SJCRH30 (cell line): ENCODE measurements around the gene IRGC. TPM values are rescaled to one million over a fixed set of nuclear protein-coding genes. Genes with fewer than 3 reads are reported as not detected.

Experiments
- DNase-seq, 2 experiments: peaks; one replicate each; pipeline ENCODE4 v3.0.0-alpha.2; 2015 to 2020
- H3K27ac ChIP-seq: fragments of 250-450 bp; sonication (Bioruptor Pico); 2 replicates; pipeline ENCODE4 v1.5.1; 2020; ENCODE audit warnings: mild to moderate bottlenecking, moderate library complexity
- H3K27me3 ChIP-seq: fragments of 250-450 bp; sonication (Bioruptor Pico); 2 replicates; pipeline ENCODE4 v1.5.1; 2020; ENCODE audit warnings: mild to moderate bottlenecking, moderate library complexity
- H3K36me3 ChIP-seq: fragments of 250-450 bp; sonication (Bioruptor Pico); 2 replicates; pipeline ENCODE4 v1.5.1; 2020; ENCODE audit warnings: mild to moderate bottlenecking, moderate library complexity
- H3K4me1 ChIP-seq: fragments of 250-450 bp; sonication (Bioruptor Pico); 2 replicates; pipeline ENCODE4 v1.5.1; 2020; ENCODE audit warnings: mild to moderate bottlenecking, moderate library complexity
- H3K4me3 ChIP-seq: fragments of 250-450 bp; sonication (Bioruptor Pico); 2 replicates; pipeline ENCODE4 v1.5.1; 2020; ENCODE audit warnings: mild to moderate bottlenecking, moderate library complexity
- H3K9me3 ChIP-seq: fragments of 250-450 bp; sonication (Bioruptor Pico); replicated peaks from 2 replicates; pipeline ENCODE4 v1.5.1; 2020; ENCODE audit warnings: mild to moderate bottlenecking, moderate library complexity
- total RNA-seq: library from RNA; depleted of rRNA; stranded (reverse); fragments of >200 nt; shearing (Covaris generic); gene quantifications from 2 replicates; pipeline ENCODE4 v1.2.3, GENCODE V29; 2014

IRGC gene
- total RNA-seq, 1 experiment from 2014 or later = not detected

DNA sequence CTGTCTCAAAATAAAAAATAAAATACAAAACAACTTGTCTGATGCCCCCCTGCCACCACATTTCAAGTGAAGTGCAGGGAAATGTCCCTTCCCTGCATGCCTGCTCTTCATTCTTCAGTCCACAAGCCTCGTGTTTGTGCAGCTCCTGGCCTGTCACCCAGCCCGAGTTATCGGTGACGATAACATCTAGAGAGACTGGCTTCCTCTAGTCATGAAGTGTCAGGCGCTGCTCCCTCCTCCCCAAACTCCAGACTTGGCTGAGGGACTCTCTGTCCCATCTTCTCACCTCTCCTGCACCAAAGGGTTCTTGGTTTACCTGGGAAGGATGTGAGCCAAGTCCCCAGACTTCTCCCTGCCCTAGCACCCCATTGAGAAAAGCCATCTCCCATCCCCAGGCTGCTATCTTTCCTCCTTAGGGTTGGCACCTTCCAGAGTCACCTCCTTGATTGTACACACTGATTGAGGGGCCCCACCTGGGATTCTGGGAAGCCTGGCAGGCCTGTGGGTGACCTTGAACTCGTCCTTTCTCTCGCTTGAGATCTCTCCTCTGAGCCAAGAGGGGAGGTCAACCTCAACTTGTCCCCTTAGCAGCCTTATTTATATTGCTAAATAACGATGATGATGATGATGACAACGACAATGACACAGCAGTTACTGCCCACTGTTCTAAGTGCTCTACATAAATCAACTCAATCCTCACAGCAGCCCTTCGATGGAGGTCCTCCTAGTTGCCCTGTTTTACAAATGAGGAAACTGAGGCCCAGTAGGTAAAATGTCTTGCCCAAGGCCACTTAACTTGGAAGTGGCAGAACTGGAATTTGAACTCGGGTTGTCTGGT, 32.8 kb upstream of the IRGC start:
- Histone ChIP-seq H3K4me1 (peaks cover 4% of the 10 kb centered on the region; the same call in 1 of the 2 replicates), H3K4me3 (no peak overlapping the region), H3K27ac (no peak overlapping the region), H3K27me3 (no peaks in the 10 kb centered on the region), H3K36me3 (no peaks in the 10 kb centered on the region), H3K9me3 (no peaks in the 10 kb centered on the region)
- DNase-seq = no peak

DNA sequence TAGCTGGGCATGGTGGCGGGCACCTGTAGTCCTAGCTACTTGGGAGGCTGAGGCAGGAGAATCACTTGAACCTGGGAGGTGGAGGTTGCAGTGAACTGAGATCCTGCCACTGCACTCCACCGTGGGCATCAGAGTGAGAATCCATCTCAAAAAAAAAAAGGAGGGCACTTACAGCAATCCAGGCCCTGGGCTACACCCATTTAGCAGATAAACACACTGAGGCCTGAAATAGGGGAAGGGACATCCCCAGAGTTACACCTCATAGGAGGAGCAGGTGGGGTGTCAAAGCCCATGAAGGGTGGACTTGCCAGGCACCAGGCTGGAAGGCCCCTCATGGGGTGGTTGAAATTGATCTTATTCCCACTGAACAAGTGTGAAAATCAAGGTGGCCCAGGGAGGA, 32.0 kb upstream of the IRGC start:
- H3K4me3 ChIP-seq = no peak overlapping the region
- no peak overlapping the region for H3K27ac ChIP-seq
- H3K27me3 ChIP-seq = no peaks in the 10 kb centered on the region
- peaks cover 4% of the 10 kb centered on the region; the same call in 1 of the 2 replicates for H3K4me1 ChIP-seq
- no peaks in the 10 kb centered on the region for H3K36me3 ChIP-seq
- H3K9me3 ChIP-seq = no peaks in the 10 kb centered on the region
- DNase-seq = no peak

DNA sequence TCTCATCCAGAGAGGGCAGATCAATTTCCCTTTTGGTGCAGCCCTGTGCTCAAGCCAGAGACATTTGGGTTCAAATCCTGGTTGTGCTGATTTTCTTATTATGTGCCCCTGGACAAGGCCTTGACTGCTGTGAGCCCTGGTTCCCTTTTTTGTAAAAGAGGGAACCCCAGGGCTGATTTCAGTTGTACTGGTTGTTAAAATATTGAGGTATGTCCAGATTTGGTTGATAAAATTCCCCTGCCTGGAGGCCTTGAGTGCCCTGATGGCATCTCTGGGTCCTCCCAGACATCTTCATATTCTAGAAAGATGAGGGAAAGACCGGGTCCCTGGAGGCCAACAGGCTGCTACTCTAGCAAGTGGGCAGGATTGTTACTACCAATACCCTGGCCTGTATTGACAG, 31.6 kb upstream of the IRGC start:
- no peak overlapping the region for H3K27ac ChIP-seq
- no peaks in the 10 kb centered on the region for H3K9me3 ChIP-seq
- no peaks in the 10 kb centered on the region for H3K27me3 ChIP-seq
- H3K4me3 ChIP-seq = no peak overlapping the region
- no peak for DNase-seq
- H3K4me1 ChIP-seq = peaks cover 4% of the 10 kb centered on the region; the same call in 1 of the 2 replicates
- no peaks in the 10 kb centered on the region for H3K36me3 ChIP-seq

DNA sequence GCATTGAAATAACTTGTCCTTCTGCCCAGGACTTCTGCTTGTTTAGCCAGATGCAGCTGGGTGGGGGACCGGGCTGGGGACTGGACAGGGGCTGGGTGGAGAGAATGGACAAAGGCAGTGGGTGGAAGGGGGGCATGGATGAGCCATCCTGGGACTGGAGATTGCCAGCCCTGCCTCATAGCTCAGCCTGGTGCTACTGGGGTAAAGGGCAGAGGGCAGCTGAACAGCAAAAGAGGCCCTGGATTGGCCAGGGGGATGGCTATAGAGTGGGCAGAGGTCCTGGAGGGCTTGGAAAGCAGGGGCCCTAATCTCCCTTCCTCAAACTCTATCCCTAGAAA, 28.2 kb upstream of the IRGC start:
- H3K4me1 ChIP-seq = peaks cover 4% of the 10 kb centered on the region; the same call in 1 of the 2 replicates
- no peak overlapping the region for H3K27ac ChIP-seq
- no peak for DNase-seq
- no peaks in the 10 kb centered on the region for H3K36me3 ChIP-seq
- no peaks in the 10 kb centered on the region; the same call in 1 of the 2 replicates for H3K9me3 ChIP-seq
- no peak overlapping the region for H3K4me3 ChIP-seq
- no peaks in the 10 kb centered on the region for H3K27me3 ChIP-seq

GRCh38 chr19:43688059-43688701, 27.7 kb upstream of the IRGC start:
- peaks cover 4% of the 10 kb centered on the region; the same call in 1 of the 2 replicates for H3K4me1 ChIP-seq
- DNase-seq = no peak
- no peaks in the 10 kb centered on the region for H3K36me3 ChIP-seq
- H3K9me3 ChIP-seq = no peaks in the 10 kb centered on the region; the same call in 1 of the 2 replicates
- no peak overlapping the region for H3K4me3 ChIP-seq
- H3K27ac ChIP-seq = no peak overlapping the region
- H3K27me3 ChIP-seq = no peaks in the 10 kb centered on the region

DNA sequence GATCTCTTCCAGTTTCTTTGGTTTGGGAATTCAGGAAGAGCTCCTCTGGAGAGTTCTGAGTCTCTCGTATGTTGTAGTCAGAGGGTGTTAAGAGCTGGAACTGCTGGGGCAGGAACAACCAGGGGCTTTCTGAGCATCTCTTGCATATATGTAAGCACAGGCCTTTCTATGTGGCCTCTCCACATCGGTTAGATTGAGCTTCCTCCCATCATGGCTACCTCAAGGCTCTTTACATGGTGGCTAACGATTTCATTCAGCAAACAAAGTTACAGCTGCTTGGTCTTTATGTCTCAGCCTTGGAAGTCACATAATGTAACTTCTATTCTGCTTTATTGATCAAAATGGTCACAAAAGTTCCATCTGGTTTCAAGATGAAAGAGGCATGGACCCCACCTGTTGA, 25.4 kb upstream of the IRGC start:
- Histone ChIP-seq H3K9me3 (no peaks in the 10 kb centered on the region; the same call in 1 of the 2 replicates), H3K4me3 (no peak overlapping the region)

GRCh38 chr19:43690890-43691289, 25.0 kb upstream of the IRGC start:
- Histone ChIP-seq H3K27ac (no peak overlapping the region), H3K4me1 (peaks cover 4% of the 10 kb centered on the region; the same call in 1 of the 2 replicates), H3K36me3 (no peaks in the 10 kb centered on the region), H3K9me3 (no peaks in the 10 kb centered on the region; the same call in 1 of the 2 replicates), H3K27me3 (no peaks in the 10 kb centered on the region), H3K4me3 (no peak overlapping the region)
- no peak for DNase-seq

More for the DNA sequence above, 25.4 kb upstream of the IRGC start:
- no peak for DNase-seq
- no peaks in the 10 kb centered on the region for H3K27me3 ChIP-seq
- no peaks in the 10 kb centered on the region for H3K36me3 ChIP-seq
- H3K27ac ChIP-seq = no peak overlapping the region
- peaks cover 4% of the 10 kb centered on the region; the same call in 1 of the 2 replicates for H3K4me1 ChIP-seq

GRCh38 chr19:43691755-43692154, 24.1 kb upstream of the IRGC start:
- H3K9me3 ChIP-seq = no peaks in the 10 kb centered on the region; the same call in 1 of the 2 replicates
- no peak overlapping the region for H3K4me3 ChIP-seq
- peaks cover 4% of the 10 kb centered on the region; the same call in 1 of the 2 replicates for H3K4me1 ChIP-seq
- no peaks in the 10 kb centered on the region for H3K36me3 ChIP-seq
- no peak overlapping the region for H3K27ac ChIP-seq
- H3K27me3 ChIP-seq = no peaks in the 10 kb centered on the region
- no peak for DNase-seq

GRCh38 chr19:43692385-43692784, 23.5 kb upstream of the IRGC start:
- DNase-seq = no peak
- Histone ChIP-seq H3K27me3 (no peaks in the 10 kb centered on the region), H3K36me3 (no peaks in the 10 kb centered on the region), H3K9me3 (no peaks in the 10 kb centered on the region; the same call in 1 of the 2 replicates), H3K27ac (no peak overlapping the region), H3K4me3 (no peak overlapping the region), H3K4me1 (no peaks in the 10 kb centered on the region)

- Histone ChIP-seq H3K36me3 (no peaks in the 10 kb centered on the region), H3K27ac (no peak overlapping the region), H3K27me3 (no peaks in the 10 kb centered on the region), H3K9me3 (no peaks in the 10 kb centered on the region; the same call in 1 of the 2 replicates), H3K4me3 (no peak overlapping the region), H3K4me1 (no peaks in the 10 kb centered on the region)
- DNase-seq = no peak
These were observed 23.0 kb upstream of the IRGC start for GRCh38 chr19:43692877-43693276.

- Histone ChIP-seq H3K4me3 (no peak overlapping the region), H3K9me3 (no peaks in the 10 kb centered on the region; the same call in 1 of the 2 replicates), H3K27ac (no peak overlapping the region), H3K4me1 (no peaks in the 10 kb centered on the region), H3K27me3 (no peaks in the 10 kb centered on the region), H3K36me3 (no peaks in the 10 kb centered on the region)
- no peak for DNase-seq
These were observed 21.3 kb upstream of the IRGC start for GRCh38 chr19:43694553-43694952.

- DNase-seq = no peak
- Histone ChIP-seq H3K36me3 (no peaks in the 10 kb centered on the region), H3K4me1 (peaks cover 8% of the 10 kb centered on the region), H3K27me3 (no peaks in the 10 kb centered on the region), H3K4me3 (no peak overlapping the region), H3K9me3 (no peaks in the 10 kb centered on the region; the same call in 1 of the 2 replicates), H3K27ac (no peak overlapping the region)
These were observed 19.7 kb upstream of the IRGC start for GRCh38 chr19:43695985-43696704.

GRCh38 chr19:43697295-43697694, 18.6 kb upstream of the IRGC start:
- no peak overlapping the region for H3K27ac ChIP-seq
- H3K27me3 ChIP-seq = no peaks in the 10 kb centered on the region
- no peak for DNase-seq
- H3K9me3 ChIP-seq = no peaks in the 10 kb centered on the region
- H3K36me3 ChIP-seq = no peaks in the 10 kb centered on the region
- peaks cover 11% of the 10 kb centered on the region for H3K4me1 ChIP-seq
- no peak overlapping the region for H3K4me3 ChIP-seq

GRCh38 chr19:43699506-43700394, 16.1 kb upstream of the IRGC start:
- H3K27me3 ChIP-seq = no peaks in the 10 kb centered on the region
- no peaks in the 10 kb centered on the region for H3K9me3 ChIP-seq
- peaks cover 23% of the 10 kb centered on the region for H3K4me1 ChIP-seq
- no peak overlapping the region for H3K4me3 ChIP-seq
- peak; percentile 26 to 34 for DNase-seq
- no peaks in the 10 kb centered on the region for H3K36me3 ChIP-seq
- H3K27ac ChIP-seq = peak overlapping the region; percentile 25
